Vagina (tissue), 2 donors: ENCODE data around the gene RNF214. TPM values are rescaled to one million over a fixed set of nuclear protein-coding genes. Genes with fewer than 3 reads are reported as not detected.

Source experiments
- DNase-seq, 2 donors: peaks; one replicate each; pipeline ENCODE4 v3.0.0-alpha.2; 2017; ENCODE audit errors: extremely low spot score in 2 of 2
- H3K27ac ChIP-seq: fragments of 200-600 bp; sonication (generic); one replicate; pipeline ENCODE4 v1.5.1; 2019
- H3K27me3 ChIP-seq: fragments of 200-600 bp; sonication (generic); one replicate; pipeline ENCODE4 v1.5.1; 2019
- H3K36me3 ChIP-seq, 2 donors: fragments of 200-600 bp; sonication (generic); one replicate each; pipeline ENCODE4 v1.5.1; 2017 to 2019
- H3K4me1 ChIP-seq: fragments of 200-600 bp; sonication (generic); one replicate; pipeline ENCODE4 v1.5.1; 2019
- H3K4me3 ChIP-seq, 2 donors: fragments of 200-600 bp; sonication (generic); 1 replicate in 1 of 2; 2 replicates in 1 of 2; pipeline ENCODE4 v1.5.1; 2016 to 2019
- H3K9me3 ChIP-seq: fragments of 200-600 bp; sonication (generic); one replicate; pipeline ENCODE4 v1.5.1; 2019
- POLR2A ChIP-seq, 2 donors: fragments of 450-650 bp; IDR thresholded peaks; one replicate each; pipeline ENCODE4 v1.6.1; 2017; ENCODE audit warnings: antibody characterized with exemption in 2 of 2, mild to moderate bottlenecking in 2 of 2, moderate library complexity in 2 of 2
- POLR2AphosphoS5 ChIP-seq, 2 donors: sonication (generic); formaldehyde crosslinking; IDR thresholded peaks; one replicate each; pipeline ENCODE4 v1.9.0; 2017; ENCODE audit warnings: antibody characterized with exemption in 2 of 2, mild to moderate bottlenecking in 2 of 2, low read depth in 1 of 2; ENCODE audit not compliant: insufficient read depth in 1 of 2
- intact Hi-C: fragments of 100-400 bp; cut with DNase I; formaldehyde crosslinking; loops from one replicate; pipeline ENCODE4 v1.15.1; 2023
- total RNA-seq: library from RNA; depleted of rRNA; stranded (reverse); fragments of >200 nt; gene quantifications from one replicate; pipeline ENCODE4 v1.2.3, GENCODE V29; 2016
- TF ChIP-seq, protein P1 (sequence below), 3 experiments: fragments of 450-650 bp in 2 of 3; fragments of 200-600 bp in 1 of 3; sonication (generic) in 1 of 3; IDR thresholded peaks; one replicate each; pipeline ENCODE4 v1.5.1; 2017 to 2019; ENCODE audit warnings: antibody characterized with exemption in 3 of 3, mild to moderate bottlenecking in 2 of 3, moderate library complexity in 2 of 3

The RNF214 gene
- total RNA-seq, 1 donor from 2014 or later: 10.8 TPM

DNA sequence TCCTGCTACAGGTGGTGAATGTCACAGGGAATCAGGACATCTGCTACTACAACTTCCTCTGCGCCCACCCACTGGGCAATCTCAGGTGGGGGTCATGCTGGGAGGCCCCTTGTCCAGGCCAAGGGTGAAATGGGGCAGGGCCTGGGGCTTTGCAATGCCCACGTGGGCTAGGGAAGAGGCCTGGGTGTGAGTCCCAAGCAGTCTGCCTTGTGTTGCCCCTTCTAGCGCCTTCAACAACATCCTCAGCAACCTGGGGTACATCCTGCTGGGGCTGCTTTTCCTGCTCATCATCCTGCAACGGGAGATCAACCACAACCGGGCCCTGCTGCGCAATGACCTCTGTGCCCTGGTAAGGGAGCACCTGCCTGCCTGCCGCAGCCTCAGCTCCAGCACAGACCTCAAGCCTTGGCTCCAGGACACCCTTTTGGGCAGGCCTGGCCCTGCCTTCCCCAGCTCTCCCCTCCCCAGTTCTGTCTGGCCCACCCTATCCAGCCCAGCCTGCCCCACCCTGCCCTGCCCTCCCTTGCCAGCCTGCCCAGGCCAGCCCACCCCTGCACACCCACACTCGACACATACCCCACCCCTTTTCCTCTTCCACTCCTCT, 42.4 kb upstream of the RNF214 start:
- Histone ChIP-seq H3K4me3 (no peak overlapping the region), H3K27me3 (no peaks in the 10 kb centered on the region), H3K27ac (no peak overlapping the region), H3K4me1 (no peaks in the 10 kb centered on the region), H3K36me3 (peaks cover 2 to 56% of the 10 kb centered on the region in 2 donors), H3K9me3 (no peaks in the 10 kb centered on the region)
- intact Hi-C loops: no loop called here
- no peak for TF ChIP-seq POLR2AphosphoS5 (IDR thresholded peaks at IDR 0.05; ENCODE audit: insufficient read depth in 1 of 2, low read depth in 1 of 2)
- TF ChIP-seq, protein P1, sequence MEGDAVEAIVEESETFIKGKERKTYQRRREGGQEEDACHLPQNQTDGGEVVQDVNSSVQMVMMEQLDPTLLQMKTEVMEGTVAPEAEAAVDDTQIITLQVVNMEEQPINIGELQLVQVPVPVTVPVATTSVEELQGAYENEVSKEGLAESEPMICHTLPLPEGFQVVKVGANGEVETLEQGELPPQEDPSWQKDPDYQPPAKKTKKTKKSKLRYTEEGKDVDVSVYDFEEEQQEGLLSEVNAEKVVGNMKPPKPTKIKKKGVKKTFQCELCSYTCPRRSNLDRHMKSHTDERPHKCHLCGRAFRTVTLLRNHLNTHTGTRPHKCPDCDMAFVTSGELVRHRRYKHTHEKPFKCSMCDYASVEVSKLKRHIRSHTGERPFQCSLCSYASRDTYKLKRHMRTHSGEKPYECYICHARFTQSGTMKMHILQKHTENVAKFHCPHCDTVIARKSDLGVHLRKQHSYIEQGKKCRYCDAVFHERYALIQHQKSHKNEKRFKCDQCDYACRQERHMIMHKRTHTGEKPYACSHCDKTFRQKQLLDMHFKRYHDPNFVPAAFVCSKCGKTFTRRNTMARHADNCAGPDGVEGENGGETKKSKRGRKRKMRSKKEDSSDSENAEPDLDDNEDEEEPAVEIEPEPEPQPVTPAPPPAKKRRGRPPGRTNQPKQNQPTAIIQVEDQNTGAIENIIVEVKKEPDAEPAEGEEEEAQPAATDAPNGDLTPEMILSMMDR (IDR thresholded peaks at IDR 0.05): no peak
- TF ChIP-seq POLR2A (IDR thresholded peaks at IDR 0.05): no peak
- no peak for DNase-seq

DNA sequence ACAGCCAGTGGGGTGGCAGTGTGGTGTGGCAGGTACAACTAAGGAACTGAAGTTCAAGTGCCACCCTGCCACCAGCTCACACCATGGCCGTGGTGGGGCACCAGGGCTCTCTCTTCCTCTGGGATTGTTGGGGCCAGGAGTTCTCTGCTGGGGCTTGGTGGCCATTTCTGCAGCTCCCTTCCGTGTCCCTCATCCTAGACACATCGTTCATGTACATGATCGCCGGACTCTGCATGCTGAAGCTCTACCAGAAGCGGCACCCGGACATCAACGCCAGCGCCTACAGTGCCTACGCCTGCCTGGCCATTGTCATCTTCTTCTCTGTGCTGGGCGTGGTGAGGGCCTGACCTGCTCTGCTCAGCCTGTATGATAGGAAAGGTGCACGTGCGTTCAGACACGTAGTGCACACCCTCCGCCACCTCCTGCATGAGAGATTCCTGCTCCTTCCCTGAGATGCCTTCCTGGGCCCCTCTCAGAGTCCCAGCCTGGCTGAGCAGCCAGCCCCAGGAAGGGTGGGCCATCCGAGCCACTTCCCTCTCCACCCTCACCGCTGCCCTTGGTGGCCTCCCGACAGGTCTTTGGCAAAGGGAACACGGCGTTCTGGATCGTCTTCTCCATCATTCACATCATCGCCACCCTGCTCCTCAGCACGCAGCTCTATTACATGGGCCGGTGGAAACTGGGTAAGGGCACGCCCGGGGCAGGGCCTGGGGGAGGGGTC, 40.6 kb upstream of the RNF214 start:
- Histone ChIP-seq H3K36me3 (peaks cover 2 to 53% of the 10 kb centered on the region in 2 donors), H3K4me3 (no peak overlapping the region), H3K9me3 (no peaks in the 10 kb centered on the region), H3K27me3 (no peaks in the 10 kb centered on the region), H3K4me1 (no peaks in the 10 kb centered on the region), H3K27ac (no peak overlapping the region)
- intact Hi-C loops: no loop called here
- TF ChIP-seq, protein P1 (IDR thresholded peaks at IDR 0.05): no peak
- TF ChIP-seq POLR2AphosphoS5 (IDR thresholded peaks at IDR 0.05; ENCODE audit: insufficient read depth in 1 of 2, low read depth in 1 of 2): no peak
- TF ChIP-seq POLR2A (IDR thresholded peaks at IDR 0.05): no peak
- no peak for DNase-seq

DNA sequence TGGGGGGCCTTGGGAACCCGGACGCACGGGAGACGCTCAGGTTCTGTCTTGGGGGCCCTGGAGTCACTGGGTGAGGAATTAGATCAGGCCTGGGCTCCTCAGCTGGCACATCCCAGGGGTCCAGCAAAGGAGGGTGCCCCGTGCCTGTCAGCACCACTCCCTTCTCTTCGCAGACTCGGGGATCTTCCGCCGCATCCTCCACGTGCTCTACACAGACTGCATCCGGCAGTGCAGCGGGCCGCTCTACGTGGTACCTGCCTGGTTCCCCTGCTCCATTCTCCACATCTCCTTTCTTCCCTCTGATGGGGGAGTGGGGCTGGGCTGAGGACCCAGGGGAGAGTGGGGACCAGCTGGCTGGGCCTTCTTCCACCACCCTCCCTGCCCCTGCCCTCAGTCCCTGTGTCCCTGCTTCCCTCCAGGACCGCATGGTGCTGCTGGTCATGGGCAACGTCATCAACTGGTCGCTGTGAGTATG, 40.0 kb upstream of the RNF214 start:
- intact Hi-C loops: no loop called here
- Histone ChIP-seq H3K27me3 (no peaks in the 10 kb centered on the region), H3K4me3 (no peak overlapping the region), H3K9me3 (no peaks in the 10 kb centered on the region), H3K36me3 (peaks cover 2 to 48% of the 10 kb centered on the region in 2 donors), H3K27ac (no peak overlapping the region), H3K4me1 (peaks cover 5% of the 10 kb centered on the region)
- TF ChIP-seq POLR2A (IDR thresholded peaks at IDR 0.05) (no peak), POLR2AphosphoS5 (IDR thresholded peaks at IDR 0.05; ENCODE audit: insufficient read depth in 1 of 2, low read depth in 1 of 2) (no peak)
- TF ChIP-seq, protein P1 (IDR thresholded peaks at IDR 0.05): no peak
- DNase-seq: no peak

DNA sequence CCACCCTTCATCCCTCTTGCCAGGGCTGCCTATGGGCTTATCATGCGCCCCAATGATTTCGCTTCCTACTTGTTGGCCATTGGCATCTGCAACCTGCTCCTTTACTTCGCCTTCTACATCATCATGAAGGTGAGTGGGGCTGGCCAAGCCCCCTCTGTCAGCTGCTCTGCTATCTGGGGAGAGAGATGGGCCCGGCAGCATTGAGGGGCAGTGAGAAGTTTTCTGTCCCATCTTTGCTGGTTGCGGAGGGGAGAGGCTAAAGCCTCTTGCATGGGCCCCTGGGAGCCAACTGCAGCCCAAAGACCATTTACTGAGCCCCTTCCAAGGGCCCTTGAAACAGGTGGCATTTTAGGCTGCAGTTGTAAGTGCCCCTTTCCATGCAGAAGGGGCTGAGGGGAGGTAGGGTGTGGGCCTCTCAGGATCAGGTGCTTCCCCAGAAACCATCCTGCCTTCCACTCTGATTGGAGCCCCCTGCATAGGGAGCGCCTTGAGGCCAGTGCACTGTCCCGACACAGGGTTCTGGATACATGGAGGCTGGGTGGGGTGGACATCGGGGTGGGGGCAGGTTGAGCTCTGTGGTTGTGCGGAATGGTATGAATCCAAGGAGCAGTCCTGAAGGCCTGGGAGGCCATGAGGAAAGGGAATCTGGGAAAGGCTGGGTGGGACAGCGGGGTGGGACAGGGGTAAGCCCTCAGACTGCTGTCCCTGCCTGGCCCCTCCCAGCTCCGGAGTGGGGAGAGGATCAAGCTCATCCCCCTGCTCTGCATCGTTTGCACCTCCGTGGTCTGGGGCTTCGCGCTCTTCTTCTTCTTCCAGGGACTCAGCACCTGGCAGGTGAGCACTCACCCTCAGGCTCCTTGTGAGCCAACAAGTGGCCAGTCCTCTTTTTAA, 39.1 kb upstream of the RNF214 start:
- intact Hi-C loops: no loop called here
- Histone ChIP-seq H3K27ac (no peak overlapping the region), H3K4me3 (no peak overlapping the region), H3K4me1 (peaks cover 15% of the 10 kb centered on the region), H3K36me3 (peaks cover 2 to 44% of the 10 kb centered on the region in 2 donors), H3K9me3 (no peaks in the 10 kb centered on the region), H3K27me3 (no peaks in the 10 kb centered on the region)
- DNase-seq: no peak
- TF ChIP-seq, protein P1 (IDR thresholded peaks at IDR 0.05): no peak
- TF ChIP-seq POLR2AphosphoS5 (IDR thresholded peaks at IDR 0.05; ENCODE audit: insufficient read depth in 1 of 2, low read depth in 1 of 2) (no peak), POLR2A (IDR thresholded peaks at IDR 0.05) (no peak)
